ENCODE results near the gene PLEKHH1.

The PLEKHH1 gene

GRCh38 chr14:67577181-67577808 is 44.2 kb downstream of the PLEKHH1 start:
- no peak for TF ChIP-seq CTCF (IDR thresholded peaks at IDR 0.05; ENCODE audit: control insufficient read depth, extremely low read depth, insufficient read depth)
- H3K4me3 ChIP-seq (ENCODE audit: low read depth, low read length), result no peak overlapping the region

GRCh38 chr14:67577909-67578749 is 45.0 kb downstream of the PLEKHH1 start:
- TF ChIP-seq CTCF (IDR thresholded peaks at IDR 0.05; ENCODE audit: control insufficient read depth, extremely low read depth, insufficient read depth), result no peak
- H3K4me3 ChIP-seq (ENCODE audit: low read depth, low read length), result no peak overlapping the region

More at GRCh38 chr14:67577181-67577808, 44.2 kb downstream of the PLEKHH1 start:
- DNase-seq (ENCODE audit: low read depth), result no peak

GRCh38 chr14:67579040-67579439 is 46.0 kb downstream of the PLEKHH1 start:
- TF ChIP-seq CTCF (IDR thresholded peaks at IDR 0.05; ENCODE audit: control insufficient read depth, extremely low read depth, insufficient read depth), result no peak
- no peak overlapping the region for H3K4me3 ChIP-seq (ENCODE audit: low read depth, low read length)
- no peak for DNase-seq (ENCODE audit: low read depth)

More at GRCh38 chr14:67577909-67578749, 45.0 kb downstream of the PLEKHH1 start:
- DNase-seq (ENCODE audit: low read depth), result no peak

- no peak for DNase-seq (ENCODE audit: low read depth)
- no peak for TF ChIP-seq CTCF (IDR thresholded peaks at IDR 0.05; ENCODE audit: control insufficient read depth, extremely low read depth, insufficient read depth)
- H3K4me3 ChIP-seq (ENCODE audit: low read depth, low read length), result no peak overlapping the region
Measured at GRCh38 chr14:67579636-67580035, 46.5 kb downstream of the PLEKHH1 start.

GRCh38 chr14:67580336-67581171 is 47.5 kb downstream of the PLEKHH1 start:
- no peak for DNase-seq (ENCODE audit: low read depth)
- no peak for TF ChIP-seq CTCF (IDR thresholded peaks at IDR 0.05; ENCODE audit: control insufficient read depth, extremely low read depth, insufficient read depth)
- H3K4me3 ChIP-seq (ENCODE audit: low read depth, low read length), result no peak overlapping the region

- TF ChIP-seq CTCF (IDR thresholded peaks at IDR 0.05; ENCODE audit: control insufficient read depth, extremely low read depth, insufficient read depth), result no peak
- H3K4me3 ChIP-seq (ENCODE audit: low read depth, low read length), result no peak overlapping the region
- DNase-seq (ENCODE audit: low read depth), result no peak
Measured at GRCh38 chr14:67581643-67582042, 48.6 kb downstream of the PLEKHH1 start.
